ENCODE results near the gene PEX11A. TPM values are rescaled to one million over a fixed set of nuclear protein-coding genes. Genes with fewer than 3 reads are reported as not detected.

PEX11A gene
- total RNA-seq, 1 experiment from 2014 or later: 3.0 TPM

DNA sequence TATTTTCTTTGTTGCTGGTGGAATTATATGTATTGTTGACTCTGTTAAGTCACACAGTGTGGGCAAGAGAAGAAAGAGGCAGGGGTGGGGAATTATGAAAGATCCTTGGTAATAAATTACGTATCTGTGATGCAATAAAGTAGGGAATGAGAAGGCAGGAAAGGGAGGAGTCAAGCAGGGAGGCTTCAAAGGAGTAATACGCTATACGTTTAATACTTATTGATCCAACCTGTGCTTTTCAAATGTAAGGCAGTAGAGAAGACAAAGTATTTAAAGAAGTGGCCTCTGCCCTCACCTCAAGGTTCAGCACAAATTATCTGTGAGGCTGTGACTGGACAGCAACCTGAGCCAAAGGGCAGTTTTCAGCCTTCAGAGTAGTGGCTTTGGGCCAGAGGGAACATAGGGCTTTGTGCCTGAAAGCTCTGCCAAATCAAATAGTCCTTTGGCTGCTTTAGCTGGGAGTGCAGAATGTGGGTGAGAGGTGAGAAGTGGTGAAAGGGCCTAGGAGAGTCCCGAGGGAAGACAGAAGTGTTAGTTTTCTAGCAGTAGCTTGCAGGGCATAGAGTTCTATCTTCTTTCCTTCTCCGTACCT lies 10.2 kb downstream of the PEX11A start (continued):
- TF ChIP-seq, protein P1, sequence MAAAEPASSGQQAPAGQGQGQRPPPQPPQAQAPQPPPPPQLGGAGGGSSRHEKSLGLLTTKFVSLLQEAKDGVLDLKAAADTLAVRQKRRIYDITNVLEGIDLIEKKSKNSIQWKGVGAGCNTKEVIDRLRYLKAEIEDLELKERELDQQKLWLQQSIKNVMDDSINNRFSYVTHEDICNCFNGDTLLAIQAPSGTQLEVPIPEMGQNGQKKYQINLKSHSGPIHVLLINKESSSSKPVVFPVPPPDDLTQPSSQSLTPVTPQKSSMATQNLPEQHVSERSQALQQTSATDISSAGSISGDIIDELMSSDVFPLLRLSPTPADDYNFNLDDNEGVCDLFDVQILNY (CRISPR knock-in tag; IDR thresholded peaks at IDR 0.05): no peak
- no peak for TF ChIP-seq FOXK1 (CRISPR knock-in tag; IDR thresholded peaks at IDR 0.05)
- no peak for TF ChIP-seq CREM (CRISPR knock-in tag; IDR thresholded peaks at IDR 0.05)
- no peak for TF ChIP-seq HMGA2 (CRISPR knock-in tag; IDR thresholded peaks at IDR 0.05)
- TF ChIP-seq, protein P2, sequence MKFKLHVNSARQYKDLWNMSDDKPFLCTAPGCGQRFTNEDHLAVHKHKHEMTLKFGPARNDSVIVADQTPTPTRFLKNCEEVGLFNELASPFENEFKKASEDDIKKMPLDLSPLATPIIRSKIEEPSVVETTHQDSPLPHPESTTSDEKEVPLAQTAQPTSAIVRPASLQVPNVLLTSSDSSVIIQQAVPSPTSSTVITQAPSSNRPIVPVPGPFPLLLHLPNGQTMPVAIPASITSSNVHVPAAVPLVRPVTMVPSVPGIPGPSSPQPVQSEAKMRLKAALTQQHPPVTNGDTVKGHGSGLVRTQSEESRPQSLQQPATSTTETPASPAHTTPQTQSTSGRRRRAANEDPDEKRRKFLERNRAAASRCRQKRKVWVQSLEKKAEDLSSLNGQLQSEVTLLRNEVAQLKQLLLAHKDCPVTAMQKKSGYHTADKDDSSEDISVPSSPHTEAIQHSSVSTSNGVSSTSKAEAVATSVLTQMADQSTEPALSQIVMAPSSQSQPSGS (CRISPR knock-in tag; IDR thresholded peaks at IDR 0.05; ENCODE audit: borderline replicate concordance, low read depth): no peak
- no peak for TF ChIP-seq ZBTB21 (CRISPR knock-in tag; IDR thresholded peaks at IDR 0.05; ENCODE audit: borderline replicate concordance)
- no peak for TF ChIP-seq ZNF232 (CRISPR knock-in tag; IDR thresholded peaks at IDR 0.05)
- TF ChIP-seq TP53 (CRISPR knock-in tag; IDR thresholded peaks at IDR 0.05): no peak
- no peak for TF ChIP-seq FOXJ3 (CRISPR knock-in tag; IDR thresholded peaks at IDR 0.05; ENCODE audit: borderline replicate concordance)
- TF ChIP-seq, protein P3, sequence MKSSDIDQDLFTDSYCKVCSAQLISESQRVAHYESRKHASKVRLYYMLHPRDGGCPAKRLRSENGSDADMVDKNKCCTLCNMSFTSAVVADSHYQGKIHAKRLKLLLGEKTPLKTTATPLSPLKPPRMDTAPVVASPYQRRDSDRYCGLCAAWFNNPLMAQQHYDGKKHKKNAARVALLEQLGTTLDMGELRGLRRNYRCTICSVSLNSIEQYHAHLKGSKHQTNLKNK (CRISPR knock-in tag; IDR thresholded peaks at IDR 0.05): no peak
- TF ChIP-seq ZNF396 (CRISPR knock-in tag; IDR thresholded peaks at IDR 0.05; ENCODE audit: borderline replicate concordance): no peak

DNA sequence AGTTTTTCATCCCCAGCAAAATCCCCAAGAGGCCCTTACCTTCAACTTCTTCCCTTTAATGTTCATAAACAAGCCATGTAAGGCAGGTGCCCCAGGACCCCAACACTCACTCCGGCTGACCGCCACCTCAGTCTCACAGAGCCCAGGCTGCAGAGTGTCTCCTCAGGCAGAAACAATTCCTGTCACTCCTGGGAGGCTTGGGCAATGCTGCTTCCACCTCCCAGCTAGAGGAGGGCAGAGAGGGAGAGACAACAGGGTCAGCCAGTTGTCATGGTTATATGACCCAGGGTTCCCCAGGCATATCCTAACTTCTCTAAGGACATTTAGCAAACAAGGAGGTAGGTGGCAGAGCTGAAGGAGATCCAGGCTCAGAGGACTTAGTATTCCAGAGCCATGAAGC lies 11.3 kb downstream of the PEX11A start, which contains the start of gene PLIN1:
PLIN1 (minus strand) TSS at position 156 of the 400 bp plus-strand sequence. CDS start 1,878 bp downstream, outside the sequence.
- H3K36me3 Mint-ChIP-seq: no peaks in the 10 kb centered on the region
- no peaks in the 10 kb centered on the region for H3K27me3 Mint-ChIP-seq (ENCODE audit: low read depth)
- no peak for ATAC-seq
- CTCF ChIA-PET: no interaction called here
- TF ChIP-seq, protein P4, sequence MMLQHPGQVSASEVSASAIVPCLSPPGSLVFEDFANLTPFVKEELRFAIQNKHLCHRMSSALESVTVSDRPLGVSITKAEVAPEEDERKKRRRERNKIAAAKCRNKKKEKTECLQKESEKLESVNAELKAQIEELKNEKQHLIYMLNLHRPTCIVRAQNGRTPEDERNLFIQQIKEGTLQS (CRISPR knock-in tag; conservative IDR thresholded peaks at IDR 0.05): no peak
- no peak for TF ChIP-seq ZNF396 (CRISPR knock-in tag; IDR thresholded peaks at IDR 0.05; ENCODE audit: borderline replicate concordance)
- TF ChIP-seq HMGA2 (CRISPR knock-in tag; IDR thresholded peaks at IDR 0.05): no peak
- TF ChIP-seq, protein P5, sequence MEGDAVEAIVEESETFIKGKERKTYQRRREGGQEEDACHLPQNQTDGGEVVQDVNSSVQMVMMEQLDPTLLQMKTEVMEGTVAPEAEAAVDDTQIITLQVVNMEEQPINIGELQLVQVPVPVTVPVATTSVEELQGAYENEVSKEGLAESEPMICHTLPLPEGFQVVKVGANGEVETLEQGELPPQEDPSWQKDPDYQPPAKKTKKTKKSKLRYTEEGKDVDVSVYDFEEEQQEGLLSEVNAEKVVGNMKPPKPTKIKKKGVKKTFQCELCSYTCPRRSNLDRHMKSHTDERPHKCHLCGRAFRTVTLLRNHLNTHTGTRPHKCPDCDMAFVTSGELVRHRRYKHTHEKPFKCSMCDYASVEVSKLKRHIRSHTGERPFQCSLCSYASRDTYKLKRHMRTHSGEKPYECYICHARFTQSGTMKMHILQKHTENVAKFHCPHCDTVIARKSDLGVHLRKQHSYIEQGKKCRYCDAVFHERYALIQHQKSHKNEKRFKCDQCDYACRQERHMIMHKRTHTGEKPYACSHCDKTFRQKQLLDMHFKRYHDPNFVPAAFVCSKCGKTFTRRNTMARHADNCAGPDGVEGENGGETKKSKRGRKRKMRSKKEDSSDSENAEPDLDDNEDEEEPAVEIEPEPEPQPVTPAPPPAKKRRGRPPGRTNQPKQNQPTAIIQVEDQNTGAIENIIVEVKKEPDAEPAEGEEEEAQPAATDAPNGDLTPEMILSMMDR (IDR thresholded peaks at IDR 0.05): no peak
- no peak for TF ChIP-seq NR3C1 (CRISPR knock-in tag; conservative IDR thresholded peaks at IDR 0.05; ENCODE audit: low read depth)
- TF ChIP-seq SP1 (CRISPR knock-in tag; conservative IDR thresholded peaks at IDR 0.05): no peak
- TF ChIP-seq USF1 (CRISPR knock-in tag; IDR thresholded peaks at IDR 0.05): no peak
- TF ChIP-seq, protein P6, sequence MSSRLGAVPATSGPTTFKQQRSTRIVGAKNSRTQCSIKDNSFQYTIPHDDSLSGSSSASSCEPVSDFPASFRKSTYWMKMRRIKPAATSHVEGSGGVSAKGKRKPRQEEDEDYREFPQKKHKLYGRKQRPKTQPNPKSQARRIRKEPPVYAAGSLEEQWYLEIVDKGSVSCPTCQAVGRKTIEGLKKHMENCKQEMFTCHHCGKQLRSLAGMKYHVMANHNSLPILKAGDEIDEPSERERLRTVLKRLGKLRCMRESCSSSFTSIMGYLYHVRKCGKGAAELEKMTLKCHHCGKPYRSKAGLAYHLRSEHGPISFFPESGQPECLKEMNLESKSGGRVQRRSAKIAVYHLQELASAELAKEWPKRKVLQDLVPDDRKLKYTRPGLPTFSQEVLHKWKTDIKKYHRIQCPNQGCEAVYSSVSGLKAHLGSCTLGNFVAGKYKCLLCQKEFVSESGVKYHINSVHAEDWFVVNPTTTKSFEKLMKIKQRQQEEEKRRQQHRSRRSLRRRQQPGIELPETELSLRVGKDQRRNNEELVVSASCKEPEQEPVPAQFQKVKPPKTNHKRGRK (CRISPR knock-in tag; IDR thresholded peaks at IDR 0.05; ENCODE audit: borderline replicate concordance): no peak
- no peak for TF ChIP-seq ZNF219 (CRISPR knock-in tag; IDR thresholded peaks at IDR 0.05; ENCODE audit: borderline replicate concordance)
- no peak for TF ChIP-seq RELA (CRISPR knock-in tag; IDR thresholded peaks at IDR 0.05; ENCODE audit: borderline replicate concordance)
- TF ChIP-seq, protein P7, sequence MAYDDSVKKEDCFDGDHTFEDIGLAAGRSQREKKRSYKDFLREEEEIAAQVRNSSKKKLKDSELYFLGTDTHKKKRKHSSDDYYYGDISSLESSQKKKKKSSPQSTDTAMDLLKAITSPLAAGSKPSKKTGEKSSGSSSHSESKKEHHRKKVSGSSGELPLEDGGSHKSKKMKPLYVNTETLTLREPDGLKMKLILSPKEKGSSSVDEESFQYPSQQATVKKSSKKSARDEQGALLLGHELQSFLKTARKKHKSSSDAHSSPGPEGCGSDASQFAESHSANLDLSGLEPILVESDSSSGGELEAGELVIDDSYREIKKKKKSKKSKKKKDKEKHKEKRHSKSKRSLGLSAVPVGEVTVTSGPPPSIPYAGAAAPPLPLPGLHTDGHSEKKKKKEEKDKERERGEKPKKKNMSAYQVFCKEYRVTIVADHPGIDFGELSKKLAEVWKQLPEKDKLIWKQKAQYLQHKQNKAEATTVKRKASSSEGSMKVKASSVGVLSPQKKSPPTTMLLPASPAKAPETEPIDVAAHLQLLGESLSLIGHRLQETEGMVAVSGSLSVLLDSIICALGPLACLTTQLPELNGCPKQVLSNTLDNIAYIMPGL (CRISPR knock-in tag; IDR thresholded peaks at IDR 0.05): no peak
- TF ChIP-seq ELF4 (CRISPR knock-in tag; IDR thresholded peaks at IDR 0.05; ENCODE audit: low read depth): no peak
- H3K4me3 Mint-ChIP-seq: no peak within 1 kb of the TSS
- POLR2A ChIA-PET: no interaction called here
- H3K4me1 Mint-ChIP-seq: no peaks in the 10 kb centered on the region
- no peaks in the 10 kb centered on the region for H3K9me3 Mint-ChIP-seq
- no peak for DNase-seq (ENCODE audit: low spot score)
- H3K27ac Mint-ChIP-seq: no peak within 1 kb of the TSS
